Measurements from ENCODE around the gene RACGAP1.

- TF ChIP-seq HDGF (IDR thresholded peaks at IDR 0.05; ENCODE audit: borderline replicate concordance) (no peak), FOXK2 (IDR thresholded peaks at IDR 0.05) (no peak), SUZ12 (IDR thresholded peaks at IDR 0.05) (no peak), L3MBTL2 (conservative IDR thresholded peaks at IDR 0.05) (no peak), ARNT (IDR thresholded peaks at IDR 0.05) (no peak), CTBP1 (IDR thresholded peaks at IDR 0.05; ENCODE audit: borderline replicate concordance) (no peak), BHLHE40 (IDR thresholded peaks at IDR 0.05; ENCODE audit: borderline replicate concordance) (no peak), FOXM1 (IDR thresholded peaks at IDR 0.05; ENCODE audit: borderline replicate concordance) (no peak), FOXA1 (IDR thresholded peaks at IDR 0.05) (no peak), SP1 (IDR thresholded peaks at IDR 0.05) (no peak)
These were observed 1.1 kb downstream of the RACGAP1 start for GRCh38 chr12:50024227-50024626.

All from HEK293T (cell line).